Activated CD8-positive, alpha-beta T cell treated with anti-CD3 and anti-CD28 coated beads for 36 hours (primary cell): ENCODE results near the gene TMEM63A. TPM values are rescaled to one million over a fixed set of nuclear protein-coding genes. Genes with fewer than 3 reads are reported as not detected.
"Not testable (repeated sequence)": the region's sequence is repeated elsewhere in the genome, so short reads cannot be mapped to it uniquely, and the experiment has no call there.

Experiments
- ATAC-seq: fragments of 200-7000 bp; cut with Tn5 transposase; one replicate; pipeline ENCODE4 v1.10.0; 2021; ENCODE audit warnings: mild to moderate bottlenecking, moderate library complexity
- CTCF ChIA-PET: fragments of 350-600 bp; sonication (Branson Sonifier 250); formaldehyde crosslinking; loops from one replicate; lab custom pipeline; 2021; ENCODE audit warnings: antibody characterized with exemption; lab: Charles Lee
- POLR2A ChIA-PET: fragments of 350-600 bp; sonication (Branson Sonifier 250); formaldehyde crosslinking; loops from one replicate; lab custom pipeline; 2021; ENCODE audit warnings: antibody characterized with exemption; lab: Charles Lee
- DNase-seq: peaks from one replicate; pipeline ENCODE4 v3.0.0-alpha.2; 2020
- H3K27ac Mint-ChIP-seq: one replicate; pipeline ENCODE4 v1.8.0; 2021; ENCODE audit warnings: mild to moderate bottlenecking, mixed read lengths
- H3K27me3 Mint-ChIP-seq: one replicate; pipeline ENCODE4 v1.8.0; 2021; ENCODE audit warnings: mixed read lengths
- H3K36me3 Mint-ChIP-seq: one replicate; pipeline ENCODE4 v1.8.0; 2021; ENCODE audit warnings: low read depth, mixed read lengths
- H3K4me1 Mint-ChIP-seq: one replicate; pipeline ENCODE4 v1.8.0; 2021; ENCODE audit warnings: low read depth, mixed read lengths
- H3K4me3 Mint-ChIP-seq: one replicate; pipeline ENCODE4 v1.8.0; 2021; ENCODE audit warnings: mild to moderate bottlenecking, moderate library complexity, mixed read lengths
- H3K9me3 Mint-ChIP-seq: one replicate; pipeline ENCODE4 v1.8.0; 2021; ENCODE audit warnings: mixed read lengths
- intact Hi-C: fragments of 100-400 bp; cut with micrococcal nuclease; formaldehyde crosslinking; loops from one replicate; pipeline ENCODE4 v1.10.0; 2022
- total RNA-seq, 2 experiments: library from RNA; stranded (reverse); gene quantifications; one replicate each; pipeline ENCODE4 v1.2.3, GENCODE V29; 2021
- TF ChIP-seq, protein P1 (sequence below): fragments of 200-600 bp; IDR thresholded peaks from one replicate; pipeline ENCODE4 v1.8.0; 2022; ENCODE audit warnings: antibody characterized with exemption, mild to moderate bottlenecking

TMEM63A gene
- total RNA-seq, result 10 to 100 TPM; 51.4 to 54.6 TPM

DNA sequence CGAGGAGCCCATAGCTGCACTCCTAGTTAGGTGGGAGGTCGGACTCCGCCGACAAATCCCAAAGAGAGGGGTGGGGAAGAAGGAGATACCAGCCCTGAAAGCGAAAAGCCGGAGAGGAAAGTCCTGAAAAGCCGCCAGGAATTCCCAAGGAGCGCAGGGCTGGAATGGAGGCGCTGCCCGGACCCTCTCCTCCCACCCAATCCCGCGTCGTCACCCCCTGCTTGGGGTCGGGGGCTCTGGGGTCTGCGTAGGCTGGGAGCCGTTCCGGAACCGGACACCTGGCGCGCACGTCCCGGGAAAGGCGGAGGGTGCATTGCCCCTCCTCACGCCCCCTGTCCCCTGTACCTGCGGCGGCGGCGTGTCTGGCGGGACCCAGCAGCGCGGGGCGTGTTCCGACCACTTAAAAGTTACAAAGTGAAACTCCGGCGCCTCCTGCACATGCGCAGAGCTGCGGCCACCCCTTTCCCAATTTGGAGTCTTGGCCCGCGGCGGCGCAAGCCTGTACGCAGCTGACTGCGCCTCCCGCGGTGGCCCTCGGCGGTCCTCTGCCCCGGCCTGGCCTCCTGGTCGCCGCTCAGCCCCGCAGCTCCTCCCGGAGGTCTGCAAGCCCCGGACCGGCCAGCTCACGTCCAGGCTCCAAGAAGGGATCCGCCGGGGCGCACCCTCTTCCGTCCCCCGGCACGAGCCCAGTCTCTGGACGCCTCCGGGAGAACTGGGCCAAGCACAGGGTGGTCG is at the start of gene TMEM63A:
Gene TMEM63A (minus strand): TSS at position 422 of the 735 bp plus-strand sequence. CDS start 4,800 bp downstream, outside the sequence.
- Mint-ChIP-seq H3K4me3 (peak within 1 kb of the TSS; percentile 76), H3K27me3 (no peaks in the 10 kb centered on the region), H3K4me1 (peaks cover 51% of the 10 kb centered on the region), H3K36me3 (peaks cover 9% of the 10 kb centered on the region), H3K27ac (peak within 1 kb of the TSS; percentile 88), H3K9me3 (no peaks in the 10 kb centered on the region)
- TF ChIP-seq, protein P1, sequence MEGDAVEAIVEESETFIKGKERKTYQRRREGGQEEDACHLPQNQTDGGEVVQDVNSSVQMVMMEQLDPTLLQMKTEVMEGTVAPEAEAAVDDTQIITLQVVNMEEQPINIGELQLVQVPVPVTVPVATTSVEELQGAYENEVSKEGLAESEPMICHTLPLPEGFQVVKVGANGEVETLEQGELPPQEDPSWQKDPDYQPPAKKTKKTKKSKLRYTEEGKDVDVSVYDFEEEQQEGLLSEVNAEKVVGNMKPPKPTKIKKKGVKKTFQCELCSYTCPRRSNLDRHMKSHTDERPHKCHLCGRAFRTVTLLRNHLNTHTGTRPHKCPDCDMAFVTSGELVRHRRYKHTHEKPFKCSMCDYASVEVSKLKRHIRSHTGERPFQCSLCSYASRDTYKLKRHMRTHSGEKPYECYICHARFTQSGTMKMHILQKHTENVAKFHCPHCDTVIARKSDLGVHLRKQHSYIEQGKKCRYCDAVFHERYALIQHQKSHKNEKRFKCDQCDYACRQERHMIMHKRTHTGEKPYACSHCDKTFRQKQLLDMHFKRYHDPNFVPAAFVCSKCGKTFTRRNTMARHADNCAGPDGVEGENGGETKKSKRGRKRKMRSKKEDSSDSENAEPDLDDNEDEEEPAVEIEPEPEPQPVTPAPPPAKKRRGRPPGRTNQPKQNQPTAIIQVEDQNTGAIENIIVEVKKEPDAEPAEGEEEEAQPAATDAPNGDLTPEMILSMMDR, result no peak
- DNase-seq (peak; percentile 94), ATAC-seq (peak; percentile 71)
- CTCF ChIA-PET, result interaction anchor here (0.8 to 5.6 kb wide), 13 partner anchors 9 to 414 kb away, joined by 3 to 32 read pairs (median 5); partner anchors contain the start of gene SRP9
- intact Hi-C loops, result no loop called here
- POLR2A ChIA-PET, result interaction anchor here (0.9 to 5.3 kb wide), 18 partner anchors 8 to 437 kb away, joined by 3 to 35 read pairs (median 4); partner anchors contain the start of genes EPHX1, PYCR2 and SRP9

- intact Hi-C loops, result no loop called here
- ChIA-PET CTCF (interaction anchor here (1.0 to 2.2 kb wide), 3 partner anchors 31 to 194 kb away, joined by 3 to 8 read pairs (median 4); no protein-coding TSS in a partner anchor), POLR2A (no interaction called here)
- Mint-ChIP-seq H3K4me1 (peaks cover 18% of the 10 kb centered on the region), H3K9me3 (no peaks in the 10 kb centered on the region), H3K27me3 (no peaks in the 10 kb centered on the region), H3K4me3 (no peak overlapping the region), H3K27ac (no peak overlapping the region), H3K36me3 (no peaks in the 10 kb centered on the region)
- ATAC-seq, result no peak
- TF ChIP-seq, protein P1, result no peak
- no peak for DNase-seq
Observed at GRCh38 chr1:225931270-225932136, 49.3 kb upstream of the TMEM63A start.

DNA sequence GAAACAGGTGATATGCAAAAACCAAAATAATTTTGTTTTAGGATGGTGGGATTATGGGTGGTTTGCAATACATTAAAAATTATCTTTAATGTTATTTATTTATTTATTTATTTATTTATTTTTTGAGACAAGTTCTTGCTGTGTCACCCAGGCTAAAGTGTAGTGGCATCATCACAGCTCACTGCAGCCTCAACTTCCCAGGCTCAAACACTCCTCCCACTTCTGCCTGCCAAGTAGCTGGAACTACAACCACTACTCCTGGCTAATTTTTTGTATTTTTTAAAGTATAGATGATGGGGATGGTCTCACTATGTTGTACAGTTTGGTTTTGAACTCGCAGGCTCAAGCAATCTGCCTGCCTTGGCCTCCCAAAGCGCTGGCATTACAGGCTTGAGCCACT is 48.4 kb upstream of the TMEM63A start:
- DNase-seq (no peak), ATAC-seq (no peak)
- H3K27me3 Mint-ChIP-seq, result no peaks in the 10 kb centered on the region
- no peak overlapping the region for H3K27ac Mint-ChIP-seq
- peaks cover 19% of the 10 kb centered on the region for H3K4me1 Mint-ChIP-seq
- POLR2A ChIA-PET, result no interaction called here
- H3K9me3 Mint-ChIP-seq, result no peaks in the 10 kb centered on the region
- no peak overlapping the region for H3K4me3 Mint-ChIP-seq
- H3K36me3 Mint-ChIP-seq, result no peaks in the 10 kb centered on the region
- TF ChIP-seq, protein P1, result no peak
- CTCF ChIA-PET, result interaction anchor here (1.0 to 2.2 kb wide), 3 partner anchors 31 to 193 kb away, joined by 3 to 8 read pairs (median 4); no protein-coding TSS in a partner anchor
- intact Hi-C loops, result no loop called here

GRCh38 chr1:225929462-225929861 is 47.3 kb upstream of the TMEM63A start:
- H3K36me3 Mint-ChIP-seq, H3K27me3 Mint-ChIP-seq, ATAC-seq, H3K4me3 Mint-ChIP-seq, DNase-seq, POLR2A ChIA-PET, H3K9me3 Mint-ChIP-seq, intact Hi-C loops: not testable (repeated sequence)
- Mint-ChIP-seq H3K4me1 (peaks cover 19% of the 10 kb centered on the region), H3K27ac (peak overlapping the region; percentile 92)
- CTCF ChIA-PET, result interaction anchor here (0.8 kb wide), 1 partner anchor 15 kb away, joined by 3 read pairs; no protein-coding TSS in a partner anchor
